IgD-negative memory B cell (primary cell): Measurements from ENCODE around the gene PPP1R3E. TPM values are rescaled to one million over a fixed set of nuclear protein-coding genes. Genes with fewer than 3 reads are reported as not detected.
"Not testable (repeated sequence)": the region's sequence is repeated elsewhere in the genome, so short reads cannot be mapped to it uniquely, and the experiment has no call there.

ENCODE experiments used
- H3K27ac Mint-ChIP-seq, 3 donors: one replicate each; pipeline ENCODE4 v1.8.0; 2020 to 2022; ENCODE audit warnings: mild to moderate bottlenecking in 3 of 3, mixed read lengths in 3 of 3, moderate library complexity in 1 of 3
- H3K27me3 Mint-ChIP-seq: one replicate; pipeline ENCODE4 v1.8.0; 2021; ENCODE audit warnings: mixed read lengths
- H3K36me3 Mint-ChIP-seq: one replicate; pipeline ENCODE4 v1.8.0; 2020; ENCODE audit warnings: mild to moderate bottlenecking, mixed read lengths
- H3K4me1 Mint-ChIP-seq, 3 donors: one replicate each; pipeline ENCODE4 v1.8.0; 2020 to 2022; ENCODE audit warnings: mixed read lengths in 3 of 3, mild to moderate bottlenecking in 1 of 3
- H3K4me3 Mint-ChIP-seq, 4 donors: one replicate each; pipeline ENCODE4 v1.8.0; 2020 to 2022; ENCODE audit warnings: mild to moderate bottlenecking in 4 of 4, mixed read lengths in 4 of 4, moderate library complexity in 3 of 4
- H3K9me3 Mint-ChIP-seq, 3 donors: one replicate each; pipeline ENCODE4 v1.8.0; 2020 to 2021; ENCODE audit warnings: mixed read lengths in 3 of 3, mild to moderate bottlenecking in 1 of 3
- polyA plus RNA-seq: library from polyadenylated mRNA; unstranded; fragments of 300-500 nt; fragmentation: Illumina TruSeq; gene quantifications from one replicate; pipeline ENCODE4 v1.2.3, GENCODE V29; 2021

PPP1R3E gene
- polyA plus RNA-seq, 1 donor from 2014 or later: 2.3 TPM

- Mint-ChIP-seq H3K27me3 (no peaks in the 10 kb centered on the region), H3K27ac (no peak overlapping the region), H3K4me1 (peaks cover 16 to 25% (median 16%) of the 10 kb centered on the region in 3 donors), H3K36me3 (no peaks in the 10 kb centered on the region), H3K4me3 (peak overlapping the region in 1 of 4 donors; percentile 10), H3K9me3 (no peaks in the 10 kb centered on the region)
These were observed 24.1 kb upstream of the PPP1R3E start for GRCh38 chr14:23326491-23327332.

- Mint-ChIP-seq H3K4me3 (peak overlapping the region in 1 of 4 donors; percentile 43), H3K4me1 (peaks cover 16 to 27% (median 16%) of the 10 kb centered on the region in 3 donors)
- not testable (repeated sequence) for H3K27me3 Mint-ChIP-seq, H3K9me3 Mint-ChIP-seq, H3K27ac Mint-ChIP-seq, H3K36me3 Mint-ChIP-seq
These were observed 23.1 kb upstream of the PPP1R3E start for GRCh38 chr14:23325746-23326145.

DNA sequence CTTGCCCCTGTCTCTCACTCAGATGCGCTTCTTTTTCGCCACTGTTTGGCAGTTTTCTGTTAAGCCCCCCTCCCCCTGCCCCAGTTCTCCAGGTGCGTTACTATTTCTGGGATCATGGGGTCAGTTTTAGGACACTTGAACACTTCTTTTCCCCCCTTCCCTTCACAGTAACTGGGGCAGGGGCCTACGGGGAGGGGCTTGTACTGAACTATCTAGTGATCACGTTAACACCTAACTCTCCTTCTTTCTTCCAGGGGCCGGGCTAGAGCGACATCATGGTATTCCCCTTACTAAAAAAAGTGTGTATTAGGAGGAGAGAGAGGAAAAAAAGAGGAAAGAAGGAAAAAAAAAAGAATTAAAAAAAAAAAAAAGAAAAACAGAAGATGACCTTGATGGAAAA, 22.3 kb upstream of the PPP1R3E start:
- no peak overlapping the region for H3K27ac Mint-ChIP-seq
- peaks cover 2% of the 10 kb centered on the region for H3K36me3 Mint-ChIP-seq
- H3K4me3 Mint-ChIP-seq: no peak overlapping the region
- peaks cover 16 to 27% (median 24%) of the 10 kb centered on the region in 3 donors for H3K4me1 Mint-ChIP-seq
- H3K9me3 Mint-ChIP-seq: peaks cover 0 to 1% (median 0%) of the 10 kb centered on the region in 3 donors
- H3K27me3 Mint-ChIP-seq: no peaks in the 10 kb centered on the region

DNA sequence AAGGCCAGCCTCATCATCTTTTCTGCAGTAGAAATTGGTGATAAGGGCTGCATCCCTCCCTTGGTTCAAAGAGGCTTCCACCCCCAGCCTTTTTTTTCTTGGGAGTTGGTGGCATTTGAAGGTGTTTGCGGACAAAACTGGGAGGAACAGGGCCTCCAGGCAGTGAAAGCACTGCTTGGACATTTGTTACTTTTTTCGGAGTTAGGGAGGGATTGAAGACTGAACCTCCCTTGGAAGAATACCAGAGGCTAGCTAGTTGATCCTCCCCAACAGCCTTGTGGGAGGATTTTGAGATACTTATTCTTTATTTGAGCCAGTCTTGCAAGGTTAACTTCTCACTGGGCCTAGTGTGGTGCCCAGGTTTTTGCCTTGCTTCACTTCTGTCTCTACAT, 21.8 kb upstream of the PPP1R3E start:
- no peaks in the 10 kb centered on the region for H3K27me3 Mint-ChIP-seq
- peak overlapping the region in 1 of 4 donors; percentile 9 for H3K4me3 Mint-ChIP-seq
- no peak overlapping the region for H3K27ac Mint-ChIP-seq
- peaks cover 0 to 1% (median 0%) of the 10 kb centered on the region in 3 donors for H3K9me3 Mint-ChIP-seq
- peaks cover 4% of the 10 kb centered on the region for H3K36me3 Mint-ChIP-seq
- H3K4me1 Mint-ChIP-seq: peaks cover 16 to 29% (median 27%) of the 10 kb centered on the region in 3 donors

DNA sequence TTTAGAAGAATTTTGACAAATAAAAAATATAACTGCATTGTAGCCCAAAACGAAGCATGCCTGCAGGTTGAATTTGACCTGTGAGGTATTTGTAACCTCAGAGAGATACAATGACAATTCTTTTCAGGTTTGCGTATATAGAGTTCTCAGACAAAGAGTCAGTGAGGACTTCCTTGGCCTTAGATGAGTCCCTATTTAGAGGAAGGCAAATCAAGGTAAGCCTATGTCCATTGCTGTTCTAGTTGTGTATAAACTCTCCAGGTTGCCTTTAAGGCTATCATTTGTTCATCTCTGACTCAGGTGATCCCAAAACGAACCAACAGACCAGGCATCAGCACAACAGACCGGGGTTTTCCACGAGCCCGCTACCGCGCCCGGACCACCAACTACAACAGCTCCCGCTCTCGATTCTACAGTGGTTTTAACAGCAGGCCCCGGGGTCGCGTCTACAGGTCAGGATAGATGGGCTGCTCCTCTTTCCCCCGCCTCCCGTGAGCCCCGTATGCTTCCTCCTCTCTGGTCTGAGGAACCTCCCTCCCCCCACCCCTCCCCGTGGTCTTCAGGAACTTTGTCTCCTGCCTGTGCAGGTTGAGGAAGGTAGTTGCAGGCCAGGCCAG, 21.3 kb upstream of the PPP1R3E start:
- H3K36me3 Mint-ChIP-seq: peaks cover 4% of the 10 kb centered on the region
- peaks cover 16 to 29% (median 27%) of the 10 kb centered on the region in 3 donors for H3K4me1 Mint-ChIP-seq
- peaks cover 0 to 1% (median 0%) of the 10 kb centered on the region in 3 donors for H3K9me3 Mint-ChIP-seq
- H3K27ac Mint-ChIP-seq: peak overlapping the region in 1 of 3 donors; percentile 67
- H3K4me3 Mint-ChIP-seq: no peak overlapping the region
- no peaks in the 10 kb centered on the region for H3K27me3 Mint-ChIP-seq

DNA sequence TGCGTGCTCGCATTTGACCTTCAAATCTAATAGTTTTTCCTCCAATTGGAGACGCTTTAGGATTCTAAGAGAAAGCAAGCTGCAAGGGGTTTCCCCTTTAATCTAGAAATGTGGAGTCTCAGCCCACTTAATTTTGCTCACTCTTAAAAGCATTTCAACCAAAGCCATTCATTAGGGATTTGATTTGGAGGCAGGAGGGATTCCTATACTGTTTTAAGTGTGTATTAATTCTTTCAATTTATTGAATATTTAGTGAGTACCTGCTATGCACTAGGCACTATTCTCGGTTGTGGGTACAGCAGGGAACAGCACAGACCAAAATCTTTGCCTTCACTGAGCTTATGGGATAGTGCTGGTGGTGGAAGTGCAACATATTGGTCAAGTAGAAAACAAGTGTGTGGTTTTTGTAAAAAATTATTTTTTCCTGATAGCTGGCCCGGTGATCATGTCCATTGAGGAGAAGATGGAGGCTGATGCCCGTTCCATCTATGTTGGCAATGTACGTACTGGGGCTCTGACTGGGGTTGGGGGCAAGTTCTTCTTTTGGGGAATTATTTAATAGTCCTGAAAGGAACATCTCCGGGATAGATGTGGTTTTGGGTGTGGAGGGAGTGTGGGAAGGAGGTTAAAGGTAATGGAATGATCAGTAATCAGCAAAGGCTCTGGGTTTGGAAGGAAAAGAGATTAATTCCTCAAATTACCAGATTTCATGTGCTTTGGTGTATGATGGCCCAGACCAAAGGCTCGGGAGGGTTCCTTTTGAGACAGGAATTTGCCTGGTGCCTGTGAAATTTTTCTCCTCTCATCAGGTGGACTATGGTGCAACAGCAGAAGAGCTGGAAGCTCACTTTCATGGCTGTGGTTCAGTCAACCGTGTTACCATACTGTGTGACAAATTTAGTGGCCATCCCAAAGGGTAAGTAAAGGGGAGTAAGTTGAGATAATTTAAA, 20.2 kb upstream of the PPP1R3E start:
- H3K4me1 Mint-ChIP-seq: peaks cover 16 to 26% (median 25%) of the 10 kb centered on the region in 3 donors
- peaks cover 4% of the 10 kb centered on the region for H3K36me3 Mint-ChIP-seq
- H3K4me3 Mint-ChIP-seq: peak overlapping the region; percentile 89 to 98 (median 96)
- no peaks in the 10 kb centered on the region for H3K27me3 Mint-ChIP-seq
- peak overlapping the region; percentile 87 to 93 (median 93) for H3K27ac Mint-ChIP-seq
- H3K9me3 Mint-ChIP-seq: peaks cover 0 to 1% (median 0%) of the 10 kb centered on the region in 3 donors

DNA sequence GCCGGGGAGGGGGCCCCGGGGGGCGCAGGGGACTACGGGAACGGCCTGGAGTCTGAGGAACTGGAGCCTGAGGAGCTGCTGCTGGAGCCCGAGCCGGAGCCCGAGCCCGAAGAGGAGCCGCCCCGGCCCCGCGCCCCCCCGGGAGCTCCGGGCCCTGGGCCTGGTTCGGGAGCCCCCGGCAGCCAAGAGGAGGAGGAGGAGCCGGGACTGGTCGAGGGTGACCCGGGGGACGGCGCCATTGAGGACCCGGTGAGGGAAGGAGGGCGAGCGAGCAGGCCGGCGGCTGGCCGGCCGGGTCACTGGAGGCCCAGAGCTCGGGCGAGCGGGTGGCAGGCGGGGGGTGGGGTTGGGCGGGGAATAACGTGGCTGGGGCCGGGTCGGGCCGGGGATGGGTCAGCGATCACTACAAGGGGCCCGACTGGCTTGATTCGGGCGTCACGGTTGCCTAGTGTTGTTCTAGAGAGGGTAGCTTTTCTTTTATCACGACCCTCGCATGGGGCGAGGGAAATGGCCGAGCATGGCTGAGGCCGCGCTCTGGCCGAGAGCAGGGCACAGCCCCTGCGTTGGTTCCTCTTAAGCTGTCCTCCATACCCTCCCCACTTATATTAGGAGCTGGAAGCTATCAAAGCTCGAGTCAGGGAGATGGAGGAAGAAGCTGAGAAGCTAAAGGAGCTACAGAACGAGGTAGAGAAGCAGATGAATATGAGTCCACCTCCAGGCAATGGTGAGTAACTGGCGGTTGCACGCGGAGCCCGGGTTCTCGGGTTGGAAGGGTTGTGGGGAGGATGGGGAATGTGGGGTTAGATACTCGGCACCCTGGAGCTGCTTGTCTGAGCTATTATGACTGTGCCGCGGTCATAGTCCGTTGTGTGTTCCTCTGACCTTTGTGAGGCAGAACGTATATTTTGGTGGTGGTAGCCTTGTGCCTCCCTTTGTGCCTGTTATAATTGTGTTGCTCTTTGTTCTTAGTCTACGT, 19.2 kb upstream of the PPP1R3E start:
- H3K36me3 Mint-ChIP-seq: peaks cover 4% of the 10 kb centered on the region

GRCh38 chr14:23320584-23321571, 18.2 kb upstream of the PPP1R3E start, which contains the start of gene PABPN1:
TSS of gene PABPN1 (plus strand) at chr14:23321457. CDS start at chr14:23321470, 13 bp downstream.
- peaks cover 0 to 1% (median 0%) of the 10 kb centered on the region in 3 donors for H3K9me3 Mint-ChIP-seq
- peak within 1 kb of the TSS; percentile 89 to 98 (median 96) for H3K4me3 Mint-ChIP-seq
- H3K27me3 Mint-ChIP-seq: no peaks in the 10 kb centered on the region
- H3K4me1 Mint-ChIP-seq: peaks cover 12 to 25% (median 23%) of the 10 kb centered on the region in 3 donors
- peaks cover 4% of the 10 kb centered on the region for H3K36me3 Mint-ChIP-seq
- peak within 1 kb of the TSS; percentile 93 to 99 (median 98) for H3K27ac Mint-ChIP-seq

More for the DNA sequence above, 19.2 kb upstream of the PPP1R3E start:
- peak overlapping the region; percentile 89 to 98 (median 96) for H3K4me3 Mint-ChIP-seq
- peak overlapping the region; percentile 87 to 99 (median 93) for H3K27ac Mint-ChIP-seq
- peaks cover 16 to 25% (median 25%) of the 10 kb centered on the region in 3 donors for H3K4me1 Mint-ChIP-seq
- peaks cover 0 to 1% (median 0%) of the 10 kb centered on the region in 3 donors for H3K9me3 Mint-ChIP-seq
- H3K27me3 Mint-ChIP-seq: no peaks in the 10 kb centered on the region

GRCh38 chr14:23319746-23320583, 17.3 kb upstream of the PPP1R3E start:
- Mint-ChIP-seq H3K9me3 (peaks cover 0 to 1% (median 0%) of the 10 kb centered on the region in 3 donors), H3K4me1 (peaks cover 12 to 25% (median 23%) of the 10 kb centered on the region in 3 donors), H3K27ac (peak overlapping the region; percentile 76 to 99 (median 98)), H3K36me3 (peaks cover 4% of the 10 kb centered on the region), H3K4me3 (peak overlapping the region; percentile 77 to 96 (median 92)), H3K27me3 (no peaks in the 10 kb centered on the region)

DNA sequence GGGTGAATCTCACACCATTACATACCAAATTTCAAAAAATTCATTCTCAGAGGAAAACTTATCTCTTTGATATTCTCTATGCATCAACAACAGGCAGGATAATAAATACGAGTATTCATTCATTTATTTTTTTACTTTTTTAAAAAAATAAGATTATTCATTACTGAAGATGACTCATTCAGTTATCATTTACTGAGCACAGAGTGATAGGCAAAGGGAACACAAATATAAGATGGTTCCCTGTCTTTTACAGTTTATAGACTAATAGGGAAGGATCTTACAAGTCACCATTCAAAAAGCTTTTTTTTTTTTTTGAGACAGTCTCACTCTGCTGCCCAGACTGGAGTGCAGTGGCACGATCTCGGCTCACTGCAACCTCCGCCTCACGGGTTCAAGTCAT, 13.6 kb upstream of the PPP1R3E start:
- peaks cover 0 to 1% (median 0%) of the 10 kb centered on the region in 3 donors for H3K9me3 Mint-ChIP-seq
- no peak overlapping the region for H3K27ac Mint-ChIP-seq
- no peak overlapping the region for H3K4me3 Mint-ChIP-seq
- peaks cover 0 to 11% (median 5%) of the 10 kb centered on the region in 3 donors for H3K4me1 Mint-ChIP-seq
- H3K36me3 Mint-ChIP-seq: peaks cover 6% of the 10 kb centered on the region
- no peaks in the 10 kb centered on the region for H3K27me3 Mint-ChIP-seq

GRCh38 chr14:23310546-23310945, 7.9 kb upstream of the PPP1R3E start:
- Mint-ChIP-seq H3K4me3 (peak overlapping the region in 1 of 4 donors; percentile 32), H3K36me3 (peaks cover 4% of the 10 kb centered on the region), H3K27me3 (no peaks in the 10 kb centered on the region), H3K9me3 (no peaks in the 10 kb centered on the region), H3K4me1 (peaks cover 16 to 20% (median 20%) of the 10 kb centered on the region in 3 donors), H3K27ac (peak overlapping the region in 1 of 3 donors; percentile 54)
